ENCODE data around the gene TIMM10.

Gene TIMM10, protein sequence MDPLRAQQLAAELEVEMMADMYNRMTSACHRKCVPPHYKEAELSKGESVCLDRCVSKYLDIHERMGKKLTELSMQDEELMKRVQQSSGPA

DNA sequence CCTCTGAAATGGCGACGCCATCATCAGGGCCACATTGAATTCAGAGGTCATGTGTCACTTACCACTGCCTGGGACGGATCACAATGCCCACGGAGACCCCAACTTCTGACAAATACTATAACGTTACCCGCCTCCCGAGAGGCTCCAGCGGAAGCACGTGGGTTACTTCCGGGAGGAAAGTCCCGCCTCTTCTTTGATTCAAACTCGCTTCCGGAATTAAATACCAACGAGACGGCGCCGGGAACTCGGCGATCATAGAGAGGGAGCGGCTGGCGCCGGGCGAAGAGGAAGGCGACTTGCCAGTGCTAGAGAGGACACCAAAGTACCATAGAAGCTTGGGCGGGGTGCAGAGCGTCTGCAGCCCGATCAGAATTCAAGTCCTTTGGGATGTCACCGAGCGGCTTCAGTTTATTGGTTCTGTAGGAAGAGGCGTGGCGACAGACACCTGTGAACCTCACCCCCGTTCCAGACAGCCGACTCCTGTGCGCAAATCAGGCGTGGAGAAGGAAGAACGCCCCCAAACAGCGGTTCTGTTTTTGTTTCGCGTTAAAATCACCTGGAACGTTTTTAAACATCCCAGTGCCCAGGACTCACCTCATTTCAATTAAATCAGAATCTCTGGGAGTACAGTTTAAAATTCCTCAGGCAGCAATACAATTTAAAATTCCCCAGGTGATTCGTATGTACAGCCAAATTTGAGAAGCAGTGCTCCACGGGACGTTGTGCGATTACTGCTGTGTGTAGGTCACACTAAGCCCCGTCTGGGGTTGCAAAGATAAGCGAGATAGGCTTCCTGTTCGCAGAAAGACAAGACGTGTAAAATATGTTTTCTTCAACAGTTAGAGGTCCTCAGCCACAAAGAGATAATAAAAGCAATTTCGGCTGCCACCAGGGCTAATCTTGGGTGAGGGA lies at the start of gene TIMM10:
Gene TIMM10 (minus strand): TSS at position 159 of the 912 bp plus-strand sequence. CDS start 565 bp downstream, outside the sequence.
- DNase-seq = peak; percentile 97 to 98

DNA sequence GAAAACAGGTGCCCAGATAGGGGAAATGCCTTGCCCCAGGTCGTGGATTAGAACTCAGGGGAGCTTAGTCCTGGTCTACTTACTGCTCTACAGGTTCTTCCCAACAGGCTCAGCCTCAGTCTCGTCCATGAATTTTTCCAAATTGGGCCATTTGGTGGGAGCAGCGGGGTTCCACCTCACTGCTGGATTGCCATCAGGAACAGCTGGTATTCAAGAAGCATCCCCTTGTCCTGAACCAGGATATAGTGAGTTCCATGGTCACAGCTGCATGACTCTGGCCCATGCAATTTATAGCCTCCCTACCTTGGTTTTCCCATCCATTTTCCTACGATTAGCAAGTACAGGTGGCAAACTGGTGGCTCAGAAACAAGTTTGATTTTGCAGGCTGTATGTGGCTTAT lies 43.5 kb upstream of the TIMM10 start:
- no peak for DNase-seq

DNA sequence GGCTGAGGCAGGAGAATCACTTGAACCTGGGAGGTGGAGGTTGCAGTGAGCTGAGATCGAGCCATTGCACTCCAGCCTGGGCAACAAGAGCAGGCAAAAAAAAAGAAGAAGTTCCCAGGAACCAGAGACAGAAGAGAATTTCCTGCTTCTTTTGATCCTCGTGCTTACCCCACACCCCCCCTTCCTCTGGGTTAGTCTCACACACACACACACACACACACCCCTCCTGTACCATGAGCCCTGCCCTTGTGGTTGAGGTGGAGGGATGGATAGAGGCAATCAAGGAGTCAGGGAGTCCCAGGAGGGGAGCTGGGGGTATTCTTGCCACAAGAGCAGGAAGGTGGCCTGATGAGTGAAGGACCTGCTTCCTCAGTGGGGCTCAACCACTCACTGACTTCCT lies 41.1 kb upstream of the TIMM10 start:
- DNase-seq = peak; percentile 25 to 31

DNA sequence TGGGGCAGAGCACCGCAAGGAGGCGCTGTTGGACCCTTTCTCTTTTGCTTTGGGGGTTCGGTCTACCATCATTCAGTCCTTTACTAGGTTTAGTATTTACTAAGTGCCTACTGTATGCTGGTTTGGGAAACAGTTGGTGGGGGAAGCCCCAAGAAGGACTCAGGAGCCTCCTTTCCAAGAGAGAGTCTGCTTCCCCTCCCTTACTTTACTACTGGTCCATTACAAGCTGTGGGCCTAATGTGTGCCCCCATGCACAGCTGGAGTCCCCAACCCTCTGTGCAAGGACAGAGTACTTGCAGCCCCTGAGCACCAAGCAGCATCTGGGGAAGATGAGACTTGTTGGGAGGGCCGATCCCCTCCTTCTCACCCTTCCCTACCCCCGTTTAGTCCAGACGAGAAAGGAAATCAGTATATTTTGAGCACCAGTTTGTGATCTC lies 37.8 kb upstream of the TIMM10 start:
- peak; percentile 64 for DNase-seq

DNA sequence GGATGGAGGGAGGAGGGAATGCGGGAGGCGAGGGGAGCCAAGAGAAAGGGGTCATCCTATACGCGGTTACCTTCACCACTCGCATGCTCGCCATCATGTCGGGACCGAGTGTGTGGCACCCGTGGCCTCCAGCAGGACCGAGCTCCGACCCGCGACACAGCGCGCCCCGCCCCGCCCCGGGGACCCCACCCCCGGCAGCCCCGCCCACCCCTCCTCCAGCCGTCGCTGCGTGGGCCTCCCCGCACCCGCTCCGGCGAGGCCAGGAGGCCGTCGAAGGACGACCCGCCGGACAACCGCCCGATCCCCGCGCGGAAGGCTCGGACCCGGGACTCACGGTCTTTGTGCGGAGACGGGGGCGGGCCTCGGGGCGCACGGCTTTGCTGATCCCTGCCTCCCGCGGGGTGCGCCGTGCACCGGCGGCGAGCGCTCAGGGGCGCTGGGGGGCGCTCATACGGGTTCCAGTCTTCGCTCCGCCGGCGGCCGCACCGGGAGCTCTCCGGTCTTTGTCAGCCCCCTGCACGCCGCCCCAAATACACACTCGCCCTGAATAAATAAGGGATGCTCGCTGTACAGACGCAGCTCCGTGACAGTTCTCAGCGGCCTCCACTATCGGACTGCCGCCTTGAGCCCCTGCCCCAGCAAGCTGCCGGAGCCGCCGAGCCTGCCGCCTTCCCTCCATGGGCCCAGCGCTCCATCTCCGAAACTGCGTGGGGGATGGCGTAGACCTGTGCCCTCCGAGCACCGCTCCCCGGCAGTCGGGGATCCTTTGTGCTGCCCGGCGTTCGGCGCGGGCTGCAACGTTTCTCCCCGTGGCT lies 37.2 kb upstream of the TIMM10 start, which contains the start of gene UBE2L6:
Gene UBE2L6 (minus strand): TSS at position 158 of the 815 bp plus-strand sequence. CDS start 61 bp downstream, at position 97.
- DNase-seq = peak in 1 of 2 experiments; percentile 37

DNA sequence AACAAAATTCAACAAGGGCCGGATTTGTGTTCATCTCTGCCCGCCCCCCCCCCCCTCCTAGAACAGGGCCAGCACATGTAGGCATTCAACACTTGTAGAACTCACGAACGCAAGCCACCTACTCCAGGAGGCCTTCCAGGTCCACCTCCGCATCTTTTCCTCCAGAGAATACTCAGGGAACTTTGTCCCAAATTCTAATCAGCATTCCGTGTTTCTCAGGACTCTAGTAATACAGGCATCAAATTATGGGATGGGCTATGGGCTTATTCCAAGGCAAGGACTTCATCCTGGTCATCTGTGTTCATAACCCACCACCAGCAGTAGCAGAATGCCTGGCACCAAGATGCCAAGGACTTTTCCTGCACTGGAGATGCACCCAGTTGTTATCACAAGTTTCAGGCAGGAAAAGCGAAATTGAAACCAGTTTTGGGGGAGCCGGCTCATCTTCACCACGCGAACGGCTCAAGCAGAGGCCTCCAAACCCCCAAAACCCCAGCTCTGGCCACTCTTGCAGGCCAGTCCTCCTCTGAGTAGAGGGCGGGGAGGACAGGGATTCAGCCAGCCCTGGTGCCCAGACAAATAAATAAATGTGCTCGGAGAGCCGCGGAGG lies 36.5 kb upstream of the TIMM10 start:
- DNase-seq = no peak

DNA sequence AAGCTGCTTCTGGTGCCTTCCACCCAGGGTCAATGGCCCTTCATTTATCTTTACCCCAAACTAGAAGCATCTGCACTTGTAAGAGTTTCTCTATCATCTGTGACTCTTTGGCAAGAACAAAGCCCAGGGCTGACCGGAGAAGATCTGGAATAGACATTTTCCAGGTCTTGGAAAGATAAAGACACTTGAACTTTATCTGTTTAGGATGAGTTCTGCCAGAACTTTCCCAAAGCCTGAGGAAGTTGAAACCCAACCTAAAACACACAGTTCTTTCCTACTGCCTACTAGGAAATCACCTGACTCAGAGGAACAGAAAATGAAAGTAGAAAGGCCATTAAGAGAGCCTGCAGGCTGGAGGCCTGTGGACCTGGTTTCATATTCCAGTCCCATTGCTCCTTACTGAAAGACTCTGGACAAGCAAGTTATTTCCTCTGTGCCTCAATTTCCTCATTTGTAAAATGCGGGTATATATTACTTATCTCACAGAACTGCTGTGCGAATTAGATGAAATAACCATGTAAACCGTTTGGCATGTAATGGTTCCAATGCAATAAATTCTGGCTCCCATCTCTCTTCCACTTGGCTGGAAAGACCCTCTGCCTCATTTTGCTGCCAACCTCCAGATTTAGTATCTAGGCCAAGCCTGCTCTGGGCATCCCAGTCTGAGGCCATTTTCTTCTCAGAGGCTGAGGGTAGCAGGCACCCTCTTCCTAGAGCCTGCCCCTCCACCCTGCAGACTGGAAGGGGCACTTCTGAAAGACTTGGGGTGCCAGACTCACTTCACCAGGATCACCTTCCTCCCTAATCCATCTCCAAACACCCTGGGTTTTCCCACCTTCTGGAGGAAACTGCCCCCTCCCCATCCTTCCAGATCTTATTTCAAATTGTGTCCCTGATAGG lies 35.7 kb upstream of the TIMM10 start:
- peak; percentile 59 for DNase-seq

DNA sequence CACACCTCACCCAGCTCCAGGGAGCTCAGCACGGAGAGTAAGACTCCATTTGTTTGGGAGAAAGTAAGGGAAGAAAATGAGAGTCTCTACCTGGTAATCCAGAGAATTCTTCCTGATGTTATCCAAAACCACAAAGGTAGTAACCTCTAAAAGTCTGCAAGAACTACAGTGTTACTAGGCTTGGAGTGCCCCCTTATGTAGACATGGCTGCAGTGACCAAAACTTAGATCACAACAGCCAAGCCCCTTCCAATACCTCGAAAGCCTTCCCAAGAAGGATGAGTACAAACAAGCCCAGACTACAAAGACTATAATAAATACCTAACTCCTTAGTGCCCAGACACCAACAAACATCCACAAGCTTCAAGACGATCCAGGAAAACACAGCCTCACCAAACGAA lies 32.0 kb upstream of the TIMM10 start:
- DNase-seq = no peak

DNA sequence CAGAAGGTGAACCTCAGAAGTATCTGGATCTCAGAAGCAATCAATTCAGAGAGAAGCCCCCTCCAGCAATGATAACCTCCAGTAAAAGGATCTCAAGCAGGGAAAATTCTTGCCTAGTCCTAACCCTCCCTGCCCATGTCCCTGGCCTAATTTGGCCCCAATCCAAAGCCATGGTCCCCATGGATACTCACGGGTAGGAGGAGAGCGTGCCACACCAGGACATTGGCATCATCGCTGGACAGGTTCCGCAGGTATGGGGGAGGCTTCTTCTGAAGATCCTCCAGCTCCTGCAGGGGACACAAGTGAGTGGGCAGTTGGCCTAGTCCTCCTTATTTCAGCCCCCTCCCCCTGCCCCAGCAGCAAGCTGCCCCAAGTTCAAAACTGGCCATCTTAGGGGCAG lies 29.6 kb upstream of the TIMM10 start:
- no peak for DNase-seq

DNA sequence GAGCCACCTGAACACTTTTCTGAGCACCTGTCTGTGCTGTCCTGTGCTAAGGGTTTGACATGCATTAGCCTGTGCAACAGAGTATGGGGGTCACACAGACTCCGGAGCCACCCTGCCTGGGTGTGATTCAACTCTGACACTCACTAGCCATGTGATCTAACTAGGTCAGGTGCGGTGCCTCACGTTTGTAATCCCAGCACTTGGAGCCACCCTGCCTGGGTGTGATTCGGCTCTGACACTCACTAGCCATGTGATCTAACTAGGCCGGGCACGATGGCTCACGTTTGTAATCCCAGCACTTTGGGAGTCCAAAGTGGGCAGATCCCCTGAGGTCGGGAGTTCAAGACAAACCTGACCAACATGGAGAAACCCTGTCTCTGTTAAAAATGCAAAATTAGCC lies 25.5 kb upstream of the TIMM10 start:
- DNase-seq = no peak

DNA sequence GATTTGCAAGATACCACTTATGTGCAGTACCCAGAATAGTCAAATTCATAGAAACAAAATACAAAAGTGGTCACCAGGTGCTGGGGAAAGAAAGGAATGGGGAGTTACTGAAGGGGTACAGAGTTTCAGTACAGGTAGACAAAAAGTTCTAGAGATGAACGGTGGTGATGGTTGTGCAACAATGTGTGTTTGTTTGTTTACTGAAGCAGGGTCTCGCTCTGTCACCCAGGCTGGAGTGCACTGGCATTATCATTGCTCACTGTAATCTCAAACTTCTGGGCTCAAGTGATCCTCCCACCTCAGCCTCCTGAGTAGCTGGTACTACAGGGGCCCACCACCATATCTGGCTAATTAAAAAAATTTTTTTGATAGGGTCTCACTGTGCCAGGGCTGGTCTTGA lies 24.8 kb upstream of the TIMM10 start:
- DNase-seq = no peak

DNA sequence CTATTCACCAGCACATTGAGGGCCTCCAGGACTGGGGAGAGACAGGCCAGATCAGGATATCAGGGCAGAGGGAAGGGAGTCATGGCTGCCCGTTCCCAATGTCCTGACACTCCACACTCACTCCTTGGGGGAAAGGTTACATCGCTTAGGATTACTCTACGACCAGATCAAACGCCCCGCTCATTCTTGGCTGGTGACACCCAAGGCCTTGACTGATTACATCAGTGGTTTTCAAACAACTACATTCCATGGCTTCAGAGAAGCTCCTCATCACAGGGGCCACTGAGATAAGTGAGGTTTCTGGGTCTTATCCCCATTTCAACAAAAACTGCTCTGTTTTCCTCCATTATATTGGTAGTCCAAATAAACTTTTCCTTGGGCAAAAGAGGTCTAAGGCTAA lies 21.9 kb upstream of the TIMM10 start:
- DNase-seq = no peak

DNA sequence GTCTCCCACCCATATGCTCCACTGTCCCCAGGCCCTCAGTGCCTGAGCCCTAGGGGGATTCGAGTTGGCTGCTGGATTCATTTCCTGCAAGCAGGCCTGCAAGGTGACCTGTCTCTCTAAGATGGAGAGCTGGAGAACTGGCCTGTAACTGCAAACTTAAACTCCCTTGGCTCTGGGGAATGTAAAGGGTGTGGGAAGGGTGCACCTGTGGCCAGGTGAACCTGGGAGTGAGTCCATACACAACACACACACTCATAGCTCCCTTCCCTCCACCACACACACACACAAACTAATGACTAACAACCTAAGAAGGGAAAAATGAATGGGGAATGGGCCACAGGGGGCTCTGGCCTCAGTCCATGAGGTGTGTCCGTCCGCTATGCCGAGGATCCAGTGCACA lies 21.4 kb upstream of the TIMM10 start:
- no peak for DNase-seq

DNA sequence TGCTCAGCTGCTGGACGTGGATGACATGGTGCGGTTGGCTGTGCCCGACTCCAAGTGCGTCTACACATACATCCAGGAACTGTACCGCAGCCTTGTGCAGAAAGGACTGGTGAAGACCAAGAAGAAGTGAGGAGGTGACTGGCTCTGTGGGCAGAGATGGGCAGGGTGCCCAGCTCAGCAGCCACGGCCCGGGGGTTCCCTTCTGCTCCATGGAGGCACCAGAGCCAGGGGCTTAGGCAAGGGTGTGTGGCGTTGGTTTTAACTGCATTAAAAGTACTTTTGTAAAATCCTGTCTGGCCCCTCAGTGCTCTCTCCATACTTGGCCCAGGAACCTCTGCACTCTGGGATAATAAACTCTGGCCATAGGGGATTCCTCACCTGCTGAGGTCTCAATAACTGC lies 19.4 kb upstream of the TIMM10 start:
- no peak for DNase-seq

DNA sequence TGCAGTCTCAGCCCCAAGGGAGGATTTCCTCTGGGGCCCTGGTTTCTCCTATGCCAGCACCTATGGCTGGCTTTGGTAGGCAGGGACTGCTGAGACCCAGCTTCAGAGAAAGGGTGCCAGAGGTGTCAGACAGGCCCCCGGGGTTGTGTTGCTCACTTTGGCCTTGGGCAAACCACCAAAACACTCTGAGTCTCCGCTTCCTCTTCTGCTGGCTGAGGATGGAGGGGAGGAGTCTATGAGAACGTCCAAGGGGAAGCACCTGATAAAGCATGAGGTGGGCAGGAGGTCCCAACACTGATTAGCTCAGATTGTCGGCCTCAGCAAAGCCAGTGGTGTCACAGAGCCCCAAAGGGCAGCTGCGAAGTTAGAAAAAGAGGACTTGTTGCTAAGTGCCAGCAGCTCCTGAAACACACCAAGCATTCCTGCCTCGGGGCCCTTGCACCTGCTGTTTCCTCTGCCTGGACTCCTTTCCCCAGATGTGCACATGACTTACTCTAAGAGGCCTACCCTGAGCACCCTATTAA lies 17.4 kb upstream of the TIMM10 start:
- DNase-seq = no peak

DNA sequence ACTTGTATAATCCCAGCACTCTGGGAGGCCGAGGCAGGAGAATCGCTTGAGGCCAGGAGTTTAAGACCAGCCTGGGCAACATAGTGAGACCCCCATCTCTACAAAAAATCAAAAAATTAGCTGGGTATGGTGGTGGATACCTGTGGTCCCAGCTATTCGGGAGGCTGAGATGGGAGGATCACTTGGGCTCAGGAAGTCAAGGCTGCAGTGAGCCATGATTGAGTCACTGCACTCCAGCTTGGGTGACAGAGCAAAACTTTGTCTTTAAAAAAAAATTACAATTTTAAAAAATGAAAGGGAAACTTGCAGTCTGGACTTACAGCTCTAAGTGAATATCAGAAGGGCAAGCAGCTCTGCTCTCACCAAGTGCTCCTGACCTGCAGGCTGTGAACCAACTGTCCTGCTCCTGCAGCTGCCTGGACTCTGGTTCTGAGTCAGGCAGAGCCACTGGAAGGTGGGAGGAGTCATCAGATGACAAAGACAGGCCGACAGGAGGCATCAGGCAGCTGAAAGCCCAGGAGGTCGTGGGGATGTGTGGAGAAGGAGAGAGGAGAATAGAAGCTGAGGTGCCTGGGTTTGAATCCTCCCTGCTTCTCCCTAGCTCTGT lies 16.4 kb upstream of the TIMM10 start:
- DNase-seq = no peak

DNA sequence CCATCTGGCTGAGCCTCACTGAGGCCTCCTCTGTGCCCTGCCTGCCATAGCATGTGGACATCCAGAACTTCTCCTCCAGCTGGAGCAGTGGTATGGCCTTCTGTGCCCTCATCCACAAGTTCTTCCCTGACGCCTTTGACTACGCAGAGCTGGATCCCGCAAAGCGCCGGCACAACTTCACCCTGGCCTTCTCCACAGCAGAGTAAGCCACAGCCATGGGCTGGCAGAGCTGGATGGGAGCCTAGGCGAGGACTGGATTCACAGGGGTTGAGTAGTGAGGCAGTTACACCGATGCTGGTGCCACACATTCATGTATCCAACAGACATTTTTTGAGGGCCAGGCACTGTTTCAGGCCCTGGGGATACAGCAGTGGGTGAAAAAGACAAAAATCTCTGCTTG lies 15.9 kb upstream of the TIMM10 start:
- no peak for DNase-seq

DNA sequence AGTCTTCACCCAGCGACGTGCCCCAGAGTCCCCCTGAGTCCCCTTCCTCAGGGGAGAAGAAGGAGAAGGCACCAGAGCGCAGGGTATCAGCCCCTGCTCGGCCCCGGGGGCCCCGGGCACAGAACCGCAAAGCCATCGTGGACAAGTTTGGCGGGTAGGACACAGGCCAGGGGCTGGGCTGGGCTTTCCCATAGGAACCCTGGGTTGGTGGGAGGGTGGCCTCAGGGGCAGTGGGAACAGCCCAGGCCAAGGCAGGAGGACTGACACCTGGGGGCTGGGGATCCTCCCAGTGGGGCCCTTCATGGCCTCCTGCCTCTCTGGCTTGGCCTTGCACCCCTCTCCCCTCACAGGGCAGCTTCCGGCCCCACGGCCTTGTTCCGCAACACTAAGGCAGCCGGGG lies 15.3 kb upstream of the TIMM10 start:
- DNase-seq = no peak

DNA sequence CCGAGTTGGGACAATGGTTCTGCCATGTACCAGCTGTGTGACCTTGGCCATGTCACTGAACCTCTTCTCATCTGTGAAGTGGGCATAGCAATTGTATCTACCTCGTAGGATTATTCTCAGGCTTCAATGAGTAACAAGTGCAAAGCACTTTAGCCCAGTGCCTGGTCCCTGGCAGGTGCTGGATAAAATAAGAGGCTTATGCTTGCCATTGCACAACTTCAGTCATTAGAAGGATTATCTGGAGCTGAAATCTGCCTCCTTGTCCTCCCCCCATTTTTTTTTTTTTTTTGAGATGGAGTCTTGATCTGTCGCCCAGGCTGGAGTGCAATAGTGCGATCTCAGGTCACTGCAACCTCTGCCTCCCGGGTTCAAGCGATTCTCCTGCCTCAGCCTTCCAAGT lies 14.0 kb upstream of the TIMM10 start:
- DNase-seq = no peak

DNA sequence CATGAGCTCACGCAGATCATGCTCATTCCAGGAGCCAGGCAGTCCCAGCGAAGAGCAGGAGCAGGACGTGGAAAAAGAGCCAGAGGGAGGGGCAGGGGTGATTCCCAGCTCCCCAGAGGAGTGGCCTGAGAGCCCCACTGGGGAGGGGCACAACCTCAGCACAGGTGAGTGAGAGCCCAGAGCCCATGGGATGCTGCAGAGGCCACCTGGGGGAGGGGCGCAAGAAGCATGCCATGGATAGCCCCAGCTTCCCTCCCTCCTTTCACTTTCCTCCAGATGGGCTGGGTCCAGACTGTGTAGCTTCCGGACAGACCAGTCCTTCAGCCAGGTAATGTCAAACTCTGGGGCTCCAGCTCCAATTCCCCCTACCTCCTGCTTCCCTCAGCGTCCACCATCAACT lies 13.0 kb upstream of the TIMM10 start:
- DNase-seq = no peak

DNA sequence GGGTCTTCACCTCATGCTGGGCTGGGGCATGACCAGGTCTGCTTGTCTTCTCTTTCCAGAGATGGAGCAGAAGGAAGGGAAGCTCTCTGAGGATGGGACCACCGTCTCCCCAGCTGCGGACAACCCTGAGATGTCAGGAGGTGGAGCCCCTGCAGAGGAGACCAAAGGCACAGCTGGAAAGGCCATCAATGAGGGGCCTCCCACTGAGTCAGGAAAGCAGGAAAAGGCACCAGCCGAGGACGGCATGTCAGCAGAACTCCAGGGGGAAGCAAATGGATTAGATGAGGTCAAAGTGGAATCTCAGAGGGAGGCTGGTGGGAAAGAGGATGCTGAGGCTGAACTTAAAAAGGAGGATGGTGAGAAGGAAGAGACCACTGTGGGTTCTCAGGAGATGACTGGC lies 12.0 kb upstream of the TIMM10 start:
- no peak for DNase-seq
